CD4-positive, alpha-beta T cell (primary cell): ENCODE data around the gene DIS3L2. TPM values are rescaled to one million over a fixed set of nuclear protein-coding genes. Genes with fewer than 3 reads are reported as not detected.
"Not testable (repeated sequence)": the region's sequence is repeated elsewhere in the genome, so short reads cannot be mapped to it uniquely, and the experiment has no call there.

Source experiments
- ATAC-seq: fragments of 200-7000 bp; cut with Tn5 transposase; one replicate; pipeline ENCODE4 v1.10.0; 2022; ENCODE audit warnings: mild to moderate bottlenecking; ENCODE audit not compliant: poor library complexity
- CTCF ChIA-PET: fragments of 350-600 bp; sonication (Branson Sonifier 250); formaldehyde crosslinking; loops from one replicate; lab custom pipeline; 2021; ENCODE audit warnings: antibody characterized with exemption, inconsistent platforms; lab: Charles Lee
- POLR2A ChIA-PET: fragments of 350-600 bp; sonication (Branson Sonifier 250); formaldehyde crosslinking; loops from one replicate; lab custom pipeline; 2021; ENCODE audit warnings: antibody characterized with exemption, inconsistent platforms; lab: Charles Lee
- DNase-seq, 14 experiments: peaks; one replicate each; pipeline ENCODE4 v3.0.0-alpha.2; 2013 to 2020; ENCODE audit warnings: mixed read lengths in 2 of 14
- H3K27ac ChIP-seq, 2 donors: one replicate each; pipeline versions ENCODE4 v1.5.1 to v1.7.0; 2013; ENCODE audit warnings: low read length in 2 of 2, low read depth in 1 of 2, mild to moderate bottlenecking in 1 of 2
- H3K27me3 ChIP-seq, 2 experiments: 1 replicate in 1 of 2; 2 replicates in 1 of 2; pipeline versions ENCODE4 v1.6.1 to v1.7.0; 2013; ENCODE audit warnings: low read length in 2 of 2, control low read depth in 1 of 2, mild to moderate bottlenecking in 1 of 2, moderate library complexity in 1 of 2; ENCODE audit not compliant: insufficient read depth in 2 of 2, control insufficient read depth in 1 of 2
- H3K36me3 ChIP-seq: one replicate; pipeline ENCODE4 v1.6.1; 2013; ENCODE audit warnings: low read length, control low read depth; ENCODE audit not compliant: insufficient read depth
- H3K4me1 ChIP-seq: one replicate; pipeline ENCODE4 v1.6.1; 2013; ENCODE audit warnings: low read length, control low read depth; ENCODE audit not compliant: insufficient read depth
- H3K4me3 ChIP-seq: one replicate; pipeline ENCODE4 v1.5.1; 2013; ENCODE audit warnings: mild to moderate bottlenecking, low read length, moderate library complexity
- H3K9me3 ChIP-seq, 2 experiments: 1 replicate in 1 of 2; 2 replicates in 1 of 2; pipeline versions ENCODE4 v1.6.1 to v1.7.0; 2013; ENCODE audit warnings: low read length in 2 of 2, mild to moderate bottlenecking in 2 of 2, control low read depth in 1 of 2, moderate library complexity in 1 of 2; ENCODE audit not compliant: control insufficient read depth in 1 of 2, insufficient read depth in 1 of 2
- H3K27ac Mint-ChIP-seq: one replicate; pipeline ENCODE4 v1.8.0; 2020; ENCODE audit warnings: mixed read lengths
- H3K27me3 Mint-ChIP-seq: one replicate; pipeline ENCODE4 v1.8.0; 2021; ENCODE audit warnings: mixed read lengths
- H3K36me3 Mint-ChIP-seq: one replicate; pipeline ENCODE4 v1.8.0; 2021; ENCODE audit warnings: low read depth, mixed read lengths
- H3K4me1 Mint-ChIP-seq: one replicate; pipeline ENCODE4 v1.8.0; 2021; ENCODE audit warnings: low read depth, mixed read lengths
- H3K4me3 Mint-ChIP-seq: one replicate; pipeline ENCODE4 v1.8.0; 2020; ENCODE audit warnings: mild to moderate bottlenecking, mixed read lengths
- H3K9me3 Mint-ChIP-seq: one replicate; pipeline ENCODE4 v1.8.0; 2020; ENCODE audit warnings: mixed read lengths
- intact Hi-C, 2 experiments: fragments of 100-400 bp; cut with DNase I in 1 of 2; cut with micrococcal nuclease in 1 of 2; formaldehyde crosslinking; loops; one replicate each; pipeline versions ENCODE4 v1.15.1 to v1.9.0; 2023 to 2025; cut with DNase I, micrococcal nuclease
- total RNA-seq, 174 experiments: library from RNA in 2 of 174; stranded (reverse) in 2 of 174; gene quantifications; one replicate each; pipeline ENCODE4 v1.2.3 and lab custom pipeline; 2021 to 2026
- TF ChIP-seq, protein P1 (sequence below): fragments of 200-600 bp; IDR thresholded peaks from one replicate; pipeline ENCODE4 v1.8.0; 2022; ENCODE audit warnings: antibody characterized with exemption, mild to moderate bottlenecking

The DIS3L2 gene
- total RNA-seq, 2 experiments from 2014 or later, result 59.8 to 62.9 TPM

- Histone ChIP-seq H3K4me3 (no peak overlapping the region), H3K9me3 (peaks cover 0 to 6% of the 10 kb centered on the region in 2 experiments), H3K36me3 (no peaks in the 10 kb centered on the region), H3K27ac (no peak overlapping the region), H3K27me3 (peaks cover 6 to 10% of the 10 kb centered on the region in 2 experiments), H3K4me1 (peaks cover 3% of the 10 kb centered on the region)
- DNase-seq (no peak), ATAC-seq (no peak)
- no peak overlapping the region for H3K4me3 Mint-ChIP-seq
- no peaks in the 10 kb centered on the region for H3K4me1 Mint-ChIP-seq
- TF ChIP-seq, protein P1, sequence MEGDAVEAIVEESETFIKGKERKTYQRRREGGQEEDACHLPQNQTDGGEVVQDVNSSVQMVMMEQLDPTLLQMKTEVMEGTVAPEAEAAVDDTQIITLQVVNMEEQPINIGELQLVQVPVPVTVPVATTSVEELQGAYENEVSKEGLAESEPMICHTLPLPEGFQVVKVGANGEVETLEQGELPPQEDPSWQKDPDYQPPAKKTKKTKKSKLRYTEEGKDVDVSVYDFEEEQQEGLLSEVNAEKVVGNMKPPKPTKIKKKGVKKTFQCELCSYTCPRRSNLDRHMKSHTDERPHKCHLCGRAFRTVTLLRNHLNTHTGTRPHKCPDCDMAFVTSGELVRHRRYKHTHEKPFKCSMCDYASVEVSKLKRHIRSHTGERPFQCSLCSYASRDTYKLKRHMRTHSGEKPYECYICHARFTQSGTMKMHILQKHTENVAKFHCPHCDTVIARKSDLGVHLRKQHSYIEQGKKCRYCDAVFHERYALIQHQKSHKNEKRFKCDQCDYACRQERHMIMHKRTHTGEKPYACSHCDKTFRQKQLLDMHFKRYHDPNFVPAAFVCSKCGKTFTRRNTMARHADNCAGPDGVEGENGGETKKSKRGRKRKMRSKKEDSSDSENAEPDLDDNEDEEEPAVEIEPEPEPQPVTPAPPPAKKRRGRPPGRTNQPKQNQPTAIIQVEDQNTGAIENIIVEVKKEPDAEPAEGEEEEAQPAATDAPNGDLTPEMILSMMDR, result no peak
- CTCF ChIA-PET, result no interaction called here
- no peak overlapping the region for H3K27ac Mint-ChIP-seq
- intact Hi-C loops, result no loop called here
- H3K36me3 Mint-ChIP-seq, result no peaks in the 10 kb centered on the region
- no peaks in the 10 kb centered on the region for H3K9me3 Mint-ChIP-seq
- H3K27me3 Mint-ChIP-seq, result peaks cover 15% of the 10 kb centered on the region
- POLR2A ChIA-PET, result no interaction called here
Observed at GRCh38 chr2:232377841-232378734, 416.6 kb downstream of the DIS3L2 start.

DNA sequence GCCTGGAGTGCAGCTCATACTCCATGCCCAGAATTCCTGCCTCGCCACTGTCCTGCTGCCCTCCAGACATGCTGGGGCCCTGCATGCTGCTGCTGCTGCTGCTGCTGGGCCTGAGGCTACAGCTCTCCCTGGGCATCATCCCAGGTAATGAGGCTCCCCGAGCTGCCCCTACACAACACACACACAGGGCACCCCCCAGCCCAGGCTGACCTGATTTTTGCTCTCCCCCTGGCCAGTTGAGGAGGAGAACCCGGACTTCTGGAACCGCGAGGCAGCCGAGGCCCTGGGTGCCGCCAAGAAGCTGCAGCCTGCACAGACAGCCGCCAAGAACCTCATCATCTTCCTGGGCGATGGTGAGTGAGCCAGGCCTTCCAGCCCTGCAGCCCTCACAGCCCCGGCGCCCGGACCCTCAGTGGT, 417.2 kb downstream of the DIS3L2 start, which contains the start of gene ALPP:
ALPP (plus strand) TSS at position 17 of the 417 bp plus-strand sequence; CDS start at position 69, 52 bp downstream.
- H3K27ac ChIP-seq, H3K36me3 ChIP-seq, H3K36me3 Mint-ChIP-seq, H3K4me1 ChIP-seq, H3K4me3 ChIP-seq, H3K4me3 Mint-ChIP-seq, POLR2A ChIA-PET, H3K9me3 Mint-ChIP-seq, CTCF ChIA-PET, intact Hi-C loops, H3K4me1 Mint-ChIP-seq, H3K27ac Mint-ChIP-seq, ATAC-seq, DNase-seq, H3K9me3 ChIP-seq: not testable (repeated sequence)
- peaks cover 16% of the 10 kb centered on the region for H3K27me3 Mint-ChIP-seq
- peaks cover 6 to 10% of the 10 kb centered on the region in 2 experiments for H3K27me3 ChIP-seq

GRCh38 chr2:232379610-232380590, 418.4 kb downstream of the DIS3L2 start:
- H3K36me3 Mint-ChIP-seq, POLR2A ChIA-PET, H3K27ac ChIP-seq, H3K36me3 ChIP-seq, H3K4me1 ChIP-seq, H3K9me3 ChIP-seq, H3K4me1 Mint-ChIP-seq, CTCF ChIA-PET, ATAC-seq, H3K4me3 ChIP-seq, H3K4me3 Mint-ChIP-seq, H3K9me3 Mint-ChIP-seq, intact Hi-C loops, H3K27ac Mint-ChIP-seq, DNase-seq: not testable (repeated sequence)
- peaks cover 26% of the 10 kb centered on the region for H3K27me3 Mint-ChIP-seq
- H3K27me3 ChIP-seq, result peaks cover 6 to 14% of the 10 kb centered on the region in 2 experiments

DNA sequence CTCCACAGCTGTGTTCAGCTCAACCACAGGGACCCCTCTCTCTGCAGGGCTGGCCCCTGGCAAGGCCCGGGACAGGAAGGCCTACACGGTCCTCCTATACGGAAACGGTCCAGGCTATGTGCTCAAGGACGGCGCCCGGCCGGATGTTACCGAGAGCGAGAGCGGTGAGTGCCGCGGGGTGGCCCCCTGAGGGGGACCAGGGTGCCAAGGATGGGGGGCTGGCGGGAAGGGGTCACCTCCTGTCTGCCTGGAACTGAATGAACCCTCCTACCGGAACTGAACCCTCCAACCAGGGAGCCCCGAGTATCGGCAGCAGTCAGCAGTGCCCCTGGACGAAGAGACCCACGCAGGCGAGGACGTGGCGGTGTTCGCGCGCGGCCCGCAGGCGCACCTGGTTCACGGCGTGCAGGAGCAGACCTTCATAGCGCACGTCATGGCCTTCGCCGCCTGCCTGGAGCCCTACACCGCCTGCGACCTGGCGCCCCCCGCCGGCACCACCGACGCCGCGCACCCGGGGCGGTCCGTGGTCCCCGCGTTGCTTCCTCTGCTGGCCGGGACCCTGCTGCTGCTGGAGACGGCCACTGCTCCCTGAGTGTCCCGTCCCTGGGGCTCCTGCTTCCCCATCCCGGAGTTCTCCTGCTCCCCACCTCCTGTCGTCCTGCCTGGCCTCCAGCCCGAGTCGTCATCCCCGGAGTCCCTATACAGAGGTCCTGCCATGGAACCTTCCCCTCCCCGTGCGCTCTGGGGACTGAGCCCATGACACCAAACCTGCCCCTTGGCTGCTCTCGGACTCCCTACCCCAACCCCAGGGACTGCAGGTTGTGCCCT, 419.9 kb downstream of the DIS3L2 start:
- H3K36me3 ChIP-seq, H3K4me3 ChIP-seq, H3K4me3 Mint-ChIP-seq, POLR2A ChIA-PET, H3K4me1 ChIP-seq, H3K27ac ChIP-seq, H3K9me3 ChIP-seq, H3K4me1 Mint-ChIP-seq, H3K27ac Mint-ChIP-seq, intact Hi-C loops, CTCF ChIA-PET, H3K9me3 Mint-ChIP-seq, H3K36me3 Mint-ChIP-seq: not testable (repeated sequence)
- peaks cover 11 to 26% of the 10 kb centered on the region in 2 experiments for H3K27me3 ChIP-seq
- H3K27me3 Mint-ChIP-seq, result peaks cover 38% of the 10 kb centered on the region
- peak in 2 of 14 experiments; percentile 8 to 16 for DNase-seq
- peak; percentile 60 for ATAC-seq
